WTC11 (cell line): Measurements from ENCODE around the gene CIB1. TPM values are rescaled to one million over a fixed set of nuclear protein-coding genes. Genes with fewer than 3 reads are reported as not detected.

Experiments used
- ATAC-seq: fragments of 200-7000 bp; cut with Tn5 transposase; 2 replicates; pipeline ENCODE4 v1.10.0; 2021; ENCODE audit warnings: mild to moderate bottlenecking, moderate library complexity
- CTCF ChIA-PET: fragments of 300-600 bp; sonication (Branson Sonifier 250); formaldehyde crosslinking; loops from one replicate; lab custom pipeline; 2021; ENCODE audit warnings: antibody characterized with exemption; lab: Charles Lee
- POLR2A ChIA-PET: fragments of 350-600 bp; sonication (Branson Sonifier 250); formaldehyde crosslinking; loops from one replicate; lab custom pipeline; 2021; ENCODE audit warnings: antibody characterized with exemption; lab: Charles Lee
- DNase-seq: peaks from one replicate; pipeline ENCODE4 v3.0.0; 2021; ENCODE audit warnings: low spot score
- H3K27ac Mint-ChIP-seq: 2 replicates; pipeline ENCODE4 v1.8.0; 2021; ENCODE audit warnings: mixed read lengths
- H3K27me3 Mint-ChIP-seq: 2 replicates; pipeline ENCODE4 v1.8.0; 2021; ENCODE audit warnings: low read depth, mild to moderate bottlenecking, moderate library complexity, mixed read lengths
- H3K36me3 Mint-ChIP-seq: 2 replicates; pipeline ENCODE4 v1.8.0; 2021; ENCODE audit warnings: mixed read lengths
- H3K4me1 Mint-ChIP-seq: 2 replicates; pipeline ENCODE4 v1.8.0; 2022; ENCODE audit warnings: mixed read lengths
- H3K4me3 Mint-ChIP-seq: 2 replicates; pipeline ENCODE4 v1.8.0; 2021; ENCODE audit warnings: mild to moderate bottlenecking, moderate library complexity, mixed read lengths
- H3K9me3 Mint-ChIP-seq: 2 replicates; pipeline ENCODE4 v1.8.0; 2021; ENCODE audit warnings: mixed read lengths
- CREM ChIP-seq: sonication (generic); formaldehyde crosslinking; IDR thresholded peaks from 2 replicates; pipeline ENCODE4 v1.8.1; 2022; ENCODE audit warnings: mild to moderate bottlenecking, missing genetic modification reagents, moderate library complexity
- E2F5 ChIP-seq: sonication (generic); formaldehyde crosslinking; IDR thresholded peaks from 2 replicates; pipeline ENCODE4 v1.8.1; 2022; ENCODE audit warnings: mild to moderate bottlenecking, moderate library complexity, missing genetic modification reagents
- ELF4 ChIP-seq: sonication (generic); formaldehyde crosslinking; IDR thresholded peaks from 2 replicates; pipeline ENCODE4 v1.8.1; 2022; ENCODE audit warnings: low read depth, mild to moderate bottlenecking, moderate library complexity, missing genetic modification reagents
- HMGA2 ChIP-seq: fragments of 250-450 bp; sonication (Bioruptor Pico); IDR thresholded peaks from 2 replicates; pipeline ENCODE4 v1.4.0; 2021; ENCODE audit warnings: mild to moderate bottlenecking, moderate library complexity
- IRF1 ChIP-seq: sonication (generic); formaldehyde crosslinking; IDR thresholded peaks from 2 replicates; pipeline ENCODE4 v1.8.0; 2023; ENCODE audit warnings: missing genetic modification reagents
- NFATC4 ChIP-seq: fragments of 250-450 bp; sonication (Bioruptor Pico); IDR thresholded peaks from 2 replicates; pipeline ENCODE4 v1.9.0; 2021; ENCODE audit warnings: mild to moderate bottlenecking
- NFYB ChIP-seq: sonication (generic); formaldehyde crosslinking; conservative IDR thresholded peaks from 2 replicates; pipeline ENCODE4 v1.8.0; 2022; ENCODE audit warnings: low read depth, missing genetic modification reagents
- NR1H2 ChIP-seq: sonication (generic); formaldehyde crosslinking; IDR thresholded peaks from 2 replicates; pipeline ENCODE4 v1.9.0; 2021; ENCODE audit warnings: mild to moderate bottlenecking, moderate library complexity, missing genetic modification reagents
- NR2C2 ChIP-seq: sonication (generic); formaldehyde crosslinking; IDR thresholded peaks from 2 replicates; pipeline ENCODE4 v1.8.0; 2022; ENCODE audit warnings: mild to moderate bottlenecking, missing genetic modification reagents
- SP1 ChIP-seq: sonication (generic); formaldehyde crosslinking; conservative IDR thresholded peaks from 2 replicates; pipeline ENCODE4 v1.8.1; 2022; ENCODE audit warnings: missing genetic modification reagents
- TEAD4 ChIP-seq: sonication (generic); formaldehyde crosslinking; IDR thresholded peaks from 2 replicates; pipeline ENCODE4 v1.8.0; 2022; ENCODE audit warnings: mild to moderate bottlenecking, missing genetic modification reagents
- USF2 ChIP-seq: sonication (generic); formaldehyde crosslinking; IDR thresholded peaks from 2 replicates; pipeline ENCODE4 v1.8.1; 2023; ENCODE audit warnings: mild to moderate bottlenecking, missing genetic modification reagents, moderate library complexity
- ZNF138 ChIP-seq: sonication (generic); formaldehyde crosslinking; conservative IDR thresholded peaks from 2 replicates; pipeline ENCODE4 v1.8.1; 2022; ENCODE audit warnings: mild to moderate bottlenecking, moderate library complexity, missing genetic modification reagents
- ZNF396 ChIP-seq: fragments of 250-450 bp; sonication (Bioruptor Pico); IDR thresholded peaks from 2 replicates; pipeline ENCODE4 v1.8.0; 2021; ENCODE audit warnings: mild to moderate bottlenecking, moderate library complexity, borderline replicate concordance
- ZNF416 ChIP-seq: fragments of 250-450 bp; sonication (Bioruptor Pico); IDR thresholded peaks from 2 replicates; pipeline ENCODE4 v1.9.0; 2021; ENCODE audit warnings: mild to moderate bottlenecking, inconsistent platforms
- ZNF425 ChIP-seq: fragments of 250-450 bp; sonication (Bioruptor Pico); conservative IDR thresholded peaks from 2 replicates; pipeline ENCODE4 v1.9.0; 2021; ENCODE audit warnings: mild to moderate bottlenecking
- ZNF512 ChIP-seq: sonication (generic); formaldehyde crosslinking; IDR thresholded peaks from 2 replicates; pipeline ENCODE4 v1.8.1; 2022; ENCODE audit warnings: missing genetic modification reagents, borderline replicate concordance
- total RNA-seq: library from RNA; stranded (reverse); gene quantifications from 3 replicates; pipeline ENCODE4 v1.2.3, GENCODE V29; 2021
- TF ChIP-seq, protein P1 (sequence below): fragments of 250-450 bp; sonication (Bioruptor Pico); IDR thresholded peaks from 2 replicates; pipeline ENCODE4 v1.8.0; 2021; ENCODE audit warnings: mild to moderate bottlenecking
- TF ChIP-seq, protein P2 (sequence below): sonication (generic); formaldehyde crosslinking; IDR thresholded peaks from 2 replicates; pipeline ENCODE4 v1.8.0; 2022; ENCODE audit warnings: mild to moderate bottlenecking, missing genetic modification reagents

Gene CIB1
- total RNA-seq, 1 experiment from 2014 or later = 29.6 TPM

- TF ChIP-seq NFATC4 (no peak), TEAD4 (CRISPR knock-in tag) (no peak)
Observed at GRCh38 chr15:90210593-90210992, 23.1 kb downstream of the CIB1 start (continued).

DNA sequence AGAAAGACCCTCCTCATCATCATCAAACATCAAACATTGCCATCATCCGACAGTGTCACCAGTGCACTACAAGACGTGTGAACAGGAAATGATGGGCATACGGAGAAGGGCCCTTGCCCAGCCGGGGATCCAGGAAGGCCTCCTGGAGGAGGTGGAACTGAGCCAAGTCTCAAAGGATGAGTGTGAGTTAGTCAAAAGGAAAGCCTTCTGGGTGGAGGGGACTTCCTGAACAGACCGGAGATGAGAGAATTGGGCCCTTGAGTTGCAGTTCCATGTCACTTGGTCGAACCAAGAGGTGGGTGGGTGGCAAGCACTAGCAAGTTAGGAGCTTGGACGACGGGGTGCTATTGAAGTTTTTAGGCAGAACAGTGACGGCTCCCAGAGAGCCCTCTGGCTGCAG, 24.1 kb downstream of the CIB1 start:
- Mint-ChIP-seq H3K27ac (no peak overlapping the region), H3K36me3 (peaks cover 12% of the 10 kb centered on the region; the same call in 1 of the 2 replicates), H3K27me3 (no peaks in the 10 kb centered on the region), H3K9me3 (no peaks in the 10 kb centered on the region), H3K4me3 (no peak overlapping the region), H3K4me1 (peaks cover 2% of the 10 kb centered on the region; the same call in 1 of the 2 replicates)
- POLR2A ChIA-PET = no interaction called here
- ATAC-seq (no peak), DNase-seq (no peak)
- CTCF ChIA-PET = interaction anchor here (2.7 kb wide), 1 partner anchor 12 kb away, joined by 8 read pairs; no protein-coding TSS in a partner anchor
- TF ChIP-seq NR1H2 (CRISPR knock-in tag) (no peak), ZNF138 (CRISPR knock-in tag) (no peak), CREM (CRISPR knock-in tag) (no peak), TEAD4 (CRISPR knock-in tag) (no peak), NR2C2 (CRISPR knock-in tag) (no peak), ZNF425 (CRISPR knock-in tag) (no peak), ELF4 (CRISPR knock-in tag) (no peak), IRF1 (no peak), E2F5 (CRISPR knock-in tag) (no peak), ZNF512 (CRISPR knock-in tag) (no peak), NFYB (CRISPR knock-in tag) (no peak), USF2 (CRISPR knock-in tag) (no peak), ZNF416 (CRISPR knock-in tag) (no peak), ZNF396 (CRISPR knock-in tag) (no peak), HMGA2 (CRISPR knock-in tag) (no peak), SP1 (CRISPR knock-in tag) (no peak)
- TF ChIP-seq, protein P1, sequence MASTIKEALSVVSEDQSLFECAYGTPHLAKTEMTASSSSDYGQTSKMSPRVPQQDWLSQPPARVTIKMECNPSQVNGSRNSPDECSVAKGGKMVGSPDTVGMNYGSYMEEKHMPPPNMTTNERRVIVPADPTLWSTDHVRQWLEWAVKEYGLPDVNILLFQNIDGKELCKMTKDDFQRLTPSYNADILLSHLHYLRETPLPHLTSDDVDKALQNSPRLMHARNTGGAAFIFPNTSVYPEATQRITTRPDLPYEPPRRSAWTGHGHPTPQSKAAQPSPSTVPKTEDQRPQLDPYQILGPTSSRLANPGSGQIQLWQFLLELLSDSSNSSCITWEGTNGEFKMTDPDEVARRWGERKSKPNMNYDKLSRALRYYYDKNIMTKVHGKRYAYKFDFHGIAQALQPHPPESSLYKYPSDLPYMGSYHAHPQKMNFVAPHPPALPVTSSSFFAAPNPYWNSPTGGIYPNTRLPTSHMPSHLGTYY = no peak
- TF ChIP-seq, protein P2, sequence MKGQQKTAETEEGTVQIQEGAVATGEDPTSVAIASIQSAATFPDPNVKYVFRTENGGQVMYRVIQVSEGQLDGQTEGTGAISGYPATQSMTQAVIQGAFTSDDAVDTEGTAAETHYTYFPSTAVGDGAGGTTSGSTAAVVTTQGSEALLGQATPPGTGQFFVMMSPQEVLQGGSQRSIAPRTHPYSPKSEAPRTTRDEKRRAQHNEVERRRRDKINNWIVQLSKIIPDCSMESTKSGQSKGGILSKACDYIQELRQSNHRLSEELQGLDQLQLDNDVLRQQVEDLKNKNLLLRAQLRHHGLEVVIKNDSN = no peak
